HG03039 (cell line): ENCODE measurements around the gene PSMD1.

Experiments used
- ATAC-seq: cut with Tn5 transposase; IDR thresholded peaks from one replicate; pipeline ENCODE4 v1.9.1; 2021; ENCODE audit warnings: mild to moderate bottlenecking, moderate library complexity; ENCODE audit not compliant: unreplicated experiment

The PSMD1 gene

DNA sequence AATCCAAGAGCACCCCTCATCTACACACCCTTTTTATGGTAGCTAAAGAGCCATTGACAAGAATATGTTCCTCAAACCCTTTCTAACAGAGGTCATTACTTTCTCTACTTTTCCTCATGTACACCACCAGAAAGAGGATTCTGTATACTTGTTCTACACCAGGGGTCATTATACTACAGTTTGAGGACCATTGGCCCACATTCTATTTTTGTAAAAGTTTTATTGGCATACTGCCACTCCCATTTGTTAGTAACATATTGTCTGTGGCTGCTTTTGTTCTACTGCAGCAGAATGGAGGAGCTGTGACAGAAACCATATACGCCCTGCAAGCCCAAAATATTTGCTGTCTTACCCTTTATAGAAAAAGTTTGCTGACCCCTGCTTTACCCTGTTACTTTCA, 53.9 kb downstream of the PSMD1 start:
- no peak for ATAC-seq

DNA sequence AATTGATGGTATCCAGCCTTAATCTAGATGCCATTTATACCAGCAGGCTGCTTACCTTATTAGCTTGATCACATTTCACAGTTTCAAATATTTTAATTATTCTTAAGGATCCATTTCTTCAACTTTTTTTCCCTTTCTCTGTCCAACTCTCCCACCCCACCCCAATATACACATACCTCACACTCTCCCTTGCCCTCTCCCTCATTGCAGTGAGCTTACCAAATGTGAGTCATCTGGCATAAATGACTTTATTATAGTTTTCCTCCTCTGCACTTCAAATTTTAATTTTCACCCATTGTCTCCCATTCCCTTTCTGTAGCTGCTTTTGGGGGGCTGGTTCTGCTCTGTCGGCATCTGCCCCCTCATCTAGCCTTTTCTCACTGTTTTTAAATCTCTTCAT, 55.3 kb downstream of the PSMD1 start:
- no peak for ATAC-seq

DNA sequence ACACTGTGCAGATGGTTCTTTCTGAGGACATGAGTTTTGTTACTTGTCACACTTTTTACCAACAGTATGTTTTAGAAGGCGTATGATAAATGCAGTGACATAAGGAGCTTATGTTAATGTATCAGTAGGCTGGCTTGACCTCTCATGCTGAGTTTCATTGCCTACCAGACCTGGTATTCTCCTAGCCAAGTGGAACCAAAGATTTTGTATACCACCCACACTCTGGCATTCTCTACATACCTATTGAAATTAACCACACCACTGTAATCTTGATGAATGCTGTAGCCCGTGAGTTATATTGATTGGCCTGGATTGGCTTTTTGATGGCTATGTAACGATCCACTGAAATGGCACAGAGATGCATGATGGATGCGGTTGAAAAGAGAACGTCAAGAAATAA, 56.8 kb downstream of the PSMD1 start:
- ATAC-seq = no peak

DNA sequence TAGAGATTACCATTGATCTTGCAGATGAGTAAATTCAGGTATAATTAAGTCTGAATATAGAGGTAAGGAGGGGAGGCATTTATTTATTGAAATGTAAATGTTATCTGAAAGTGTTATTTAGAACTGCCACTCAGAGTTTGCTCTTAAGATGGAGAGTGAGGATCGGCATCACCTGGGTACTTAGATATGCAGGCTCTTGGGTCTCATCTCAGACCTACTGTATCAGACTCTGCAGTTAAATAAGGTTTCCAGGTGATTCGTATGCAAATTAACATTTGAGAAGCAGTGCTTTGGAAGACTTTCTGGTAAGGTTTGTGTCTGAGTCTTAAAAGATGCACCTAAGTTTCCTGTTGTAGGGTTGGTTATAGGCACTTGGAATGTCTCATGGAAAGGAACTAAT, 59.0 kb downstream of the PSMD1 start:
- ATAC-seq = no peak

DNA sequence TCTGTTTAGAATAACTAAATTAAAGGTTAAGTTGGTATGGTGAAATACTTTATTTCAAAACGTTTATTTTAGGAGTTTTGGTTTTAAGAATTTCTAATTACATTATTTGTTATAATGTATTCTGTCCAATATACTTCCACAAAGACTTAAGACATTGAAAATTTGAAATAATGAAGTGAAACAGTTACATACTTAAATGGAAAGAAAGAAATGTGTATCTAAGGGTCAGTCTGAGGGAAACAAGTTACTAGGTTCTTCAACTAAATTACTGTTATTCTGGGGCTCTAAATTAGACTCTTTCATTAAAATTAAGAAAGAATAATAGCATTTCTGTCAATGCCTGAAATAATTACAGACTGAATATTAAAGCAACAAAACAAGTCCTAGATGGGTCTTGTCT, 60.5 kb downstream of the PSMD1 start:
- no peak for ATAC-seq

GRCh38 chr2:231117922-231118613, 61.4 kb downstream of the PSMD1 start:
- ATAC-seq = no peak

GRCh38 chr2:231118614-231118942, 61.9 kb downstream of the PSMD1 start:
- ATAC-seq = no peak

DNA sequence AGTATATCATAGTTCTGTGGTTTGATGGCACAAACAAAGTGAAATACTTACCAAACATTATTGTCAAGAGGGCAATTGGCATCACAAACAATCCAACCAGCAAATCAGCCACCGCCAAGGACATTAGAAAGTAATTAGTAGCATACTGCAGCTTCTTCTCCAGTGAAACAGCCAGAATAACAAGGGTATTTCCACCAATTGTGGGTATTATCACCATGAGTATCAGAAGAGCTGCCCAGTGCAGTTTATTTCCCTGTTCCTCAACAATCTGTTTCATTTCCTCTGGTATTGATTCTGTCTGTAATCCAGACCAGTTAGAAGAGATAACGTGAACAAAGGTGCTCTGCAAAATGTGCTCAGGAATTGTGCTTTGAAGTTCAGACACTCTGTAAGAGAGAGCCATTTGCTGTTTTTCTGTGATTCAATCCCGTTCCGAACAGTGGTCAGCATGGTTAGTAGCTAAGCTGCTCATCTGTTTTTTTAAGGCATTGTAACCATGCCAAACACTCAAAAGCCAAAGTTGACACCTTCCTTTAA, 66.8 kb downstream of the PSMD1 start:
- no peak for ATAC-seq

GRCh38 chr2:231124838-231125568, 68.3 kb downstream of the PSMD1 start, which contains the start of gene HTR2B:
HTR2B (minus strand) TSS chr2:231125042; CDS start chr2:231123764, 1,278 bp downstream.
- no peak for ATAC-seq

DNA sequence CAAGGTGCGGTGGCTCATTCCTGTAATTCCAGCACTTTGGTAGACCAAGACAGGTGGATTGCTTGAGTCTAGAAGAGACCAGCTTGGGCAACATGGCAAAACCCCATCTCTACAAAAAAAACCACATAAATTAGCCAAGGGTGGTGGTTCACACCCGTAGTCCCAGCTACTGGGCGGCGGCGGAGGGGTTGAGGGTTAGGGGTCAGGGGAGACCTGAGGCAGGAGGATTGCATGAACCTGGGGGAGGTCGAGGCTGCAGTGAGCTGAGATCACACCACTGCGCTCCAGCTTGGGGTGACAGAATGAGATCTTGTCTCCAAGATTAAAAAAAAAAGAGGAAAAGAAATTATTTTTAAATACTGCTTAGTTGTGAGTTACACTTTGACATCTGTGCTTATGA, 69.5 kb downstream of the PSMD1 start:
- no peak for ATAC-seq

- no peak for ATAC-seq
Observed at GRCh38 chr2:231127480-231127879, 70.8 kb downstream of the PSMD1 start.

DNA sequence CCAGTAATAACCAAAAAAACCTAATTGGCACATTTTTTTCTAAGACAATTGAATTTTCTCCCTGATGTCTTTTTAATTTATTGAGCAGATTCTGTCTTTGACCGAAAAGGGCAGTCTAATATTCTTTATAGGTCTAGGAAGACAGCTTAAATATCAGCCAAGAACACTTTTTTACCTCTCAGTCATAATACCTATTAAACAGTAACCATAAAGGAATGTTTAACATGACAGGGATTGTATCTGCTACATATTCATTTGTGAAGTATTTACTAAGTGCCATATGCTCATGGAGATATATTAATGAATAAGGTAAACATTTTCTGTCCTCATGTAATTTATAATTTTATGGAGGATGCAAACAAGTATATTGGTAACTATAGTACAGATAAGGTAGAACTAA, 71.3 kb downstream of the PSMD1 start:
- no peak for ATAC-seq

- no peak for ATAC-seq
Observed at GRCh38 chr2:231128541-231128940, 71.9 kb downstream of the PSMD1 start.

DNA sequence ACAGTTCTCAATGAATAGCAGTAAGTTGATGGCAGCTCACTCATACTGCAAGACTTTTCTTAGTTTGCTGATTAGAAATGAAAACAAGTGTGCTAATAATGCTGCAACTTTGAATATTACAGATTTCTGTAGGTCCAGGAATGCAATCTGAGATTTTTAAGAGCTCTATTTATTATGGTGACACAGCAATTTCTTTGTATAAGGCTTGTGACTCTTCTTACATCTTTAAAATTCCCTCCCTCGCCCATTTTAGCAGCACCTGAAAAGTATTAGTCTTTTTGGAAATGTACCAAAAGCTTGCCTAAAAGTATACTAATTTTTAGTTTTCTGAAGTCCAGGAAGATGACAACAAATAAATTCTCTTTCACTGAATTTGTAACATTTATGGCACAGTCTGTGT, 72.5 kb downstream of the PSMD1 start:
- no peak for ATAC-seq

DNA sequence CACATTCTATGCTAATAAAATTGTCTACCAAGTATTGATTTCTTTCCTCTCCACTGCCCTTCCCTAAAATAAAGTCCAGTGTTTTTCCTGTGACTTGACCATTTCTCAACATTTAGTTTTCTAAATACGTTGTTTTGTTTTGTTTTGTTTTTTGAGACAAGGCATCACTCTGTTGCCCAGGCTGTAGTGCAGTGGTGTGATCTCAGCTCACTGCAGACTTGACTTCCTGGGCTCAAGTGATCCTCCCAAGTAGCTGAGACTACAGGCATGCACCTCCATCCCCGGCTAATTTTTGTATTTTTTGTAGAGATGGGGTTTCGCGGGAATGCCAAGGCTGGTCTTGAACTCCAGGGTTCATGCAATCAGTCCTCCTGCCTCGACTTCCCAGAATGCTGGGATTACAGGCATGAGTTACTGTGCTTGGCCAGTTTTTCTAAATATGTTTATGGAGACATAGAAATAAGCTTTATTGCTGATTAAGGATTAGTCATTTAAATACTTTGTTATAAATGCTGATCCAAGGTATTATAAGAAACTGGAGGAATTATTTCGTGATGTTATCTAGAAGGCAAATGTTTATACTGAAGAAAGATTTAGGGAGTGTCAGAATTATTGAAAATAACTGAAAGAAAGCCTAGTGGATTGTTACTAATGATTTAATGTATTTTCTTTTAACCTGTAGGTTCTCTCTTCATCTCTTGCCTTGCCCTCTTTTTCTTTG, 73.8 kb downstream of the PSMD1 start:
- ATAC-seq = no peak

DNA sequence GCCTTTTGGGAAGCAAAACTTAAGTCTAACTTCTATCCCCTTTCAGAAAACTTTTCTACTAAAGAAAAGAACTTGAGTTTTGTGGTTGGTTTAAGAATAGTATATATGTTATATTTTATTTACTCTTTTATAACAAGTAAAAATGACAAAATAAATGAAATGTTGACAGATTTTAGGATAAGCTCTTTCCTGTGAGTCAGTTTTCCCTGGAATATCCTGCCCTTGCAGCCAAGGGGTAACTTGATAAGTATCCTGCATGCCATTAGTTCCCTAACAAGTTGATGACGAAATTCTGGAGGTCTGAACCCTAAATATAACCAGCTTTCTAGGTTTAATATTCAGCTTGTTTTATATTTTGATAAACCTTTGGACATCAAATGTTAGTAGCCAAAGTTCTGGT, 75.5 kb downstream of the PSMD1 start:
- ATAC-seq = no peak

DNA sequence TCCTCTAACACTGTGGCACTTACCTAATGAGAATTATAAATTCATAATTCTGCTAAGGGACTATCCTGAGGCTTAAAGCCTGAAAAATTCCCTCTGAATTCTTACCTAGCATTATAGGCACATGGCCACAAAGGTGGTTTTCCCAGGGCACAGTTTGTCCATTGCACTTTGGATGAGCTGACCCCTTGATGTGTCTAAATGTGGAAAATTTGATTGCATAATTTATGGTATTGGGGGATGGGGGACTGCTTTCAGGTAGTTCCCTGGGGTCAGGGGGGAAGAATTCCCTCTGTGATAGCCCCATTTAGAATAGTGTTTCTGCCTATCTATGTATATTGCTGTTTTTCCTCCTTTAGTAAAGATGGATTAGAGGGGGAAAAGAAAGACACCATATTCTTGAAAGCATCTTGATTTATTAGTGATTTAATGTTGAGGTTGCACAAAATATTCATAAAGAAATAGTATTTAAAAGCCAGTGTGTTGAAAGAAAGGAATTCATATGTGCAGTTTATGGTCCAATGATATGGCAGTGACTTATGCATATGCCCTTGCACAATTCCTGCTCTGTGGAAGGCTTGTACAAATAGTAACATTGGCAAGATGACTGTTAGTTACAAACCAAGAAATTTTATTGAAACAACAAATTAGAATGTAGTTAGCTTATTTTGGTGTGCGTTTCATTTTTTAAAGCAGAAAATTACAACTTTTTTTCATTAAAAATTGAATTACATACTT, 76.9 kb downstream of the PSMD1 start:
- ATAC-seq = no peak

GRCh38 chr2:231134910-231135655, 78.4 kb downstream of the PSMD1 start:
- no peak for ATAC-seq

DNA sequence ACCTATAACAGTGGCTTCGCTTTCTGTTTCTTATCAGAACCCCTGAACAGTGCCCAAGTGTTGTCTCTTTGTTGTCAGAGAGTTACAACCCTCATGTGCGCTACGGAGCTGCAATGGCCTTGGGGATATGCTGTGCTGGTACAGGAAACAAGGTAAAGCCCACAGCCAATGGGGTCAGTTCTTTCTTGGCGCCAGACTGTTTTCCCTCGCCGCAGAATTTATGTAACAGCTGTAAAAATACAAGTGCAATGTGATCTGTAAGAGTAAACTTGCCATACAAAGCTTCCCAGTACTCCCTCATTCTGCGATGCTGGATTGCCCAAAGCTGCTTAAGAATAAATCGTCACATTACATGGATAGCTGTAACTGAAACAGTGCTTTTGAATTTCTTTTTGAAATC, 82.0 kb downstream of the PSMD1 start:
- no peak for ATAC-seq

- ATAC-seq = no peak
Observed at GRCh38 chr2:231139796-231140195, 83.1 kb downstream of the PSMD1 start.
